GM12891 (cell line): ENCODE results near the gene DRG1.
"Not testable (repeated sequence)": the region's sequence is repeated elsewhere in the genome, so short reads cannot be mapped to it uniquely, and the experiment has no call there.

Experiments
- POLR2A ChIP-seq: IDR thresholded peaks from 2 replicates; pipeline ENCODE4 v1.6.1; 2011; ENCODE audit warnings: low read depth, low read length, control low read depth
- TAF1 ChIP-seq: IDR thresholded peaks from 2 replicates; pipeline ENCODE4 v1.6.1; 2011; ENCODE audit warnings: low read depth, low read length, control low read depth

- not testable (repeated sequence) for TF ChIP-seq TAF1, POLR2A
These were observed 2.9 kb downstream of the DRG1 start for GRCh38 chr22:31402350-31402749.
